GM21825 (cell line): ENCODE data around the gene PAMR1.

Experiments
- ATAC-seq: cut with Tn5 transposase; IDR thresholded peaks from one replicate; pipeline ENCODE4 v1.9.1; 2021; ENCODE audit warnings: mild to moderate bottlenecking, moderate library complexity; ENCODE audit not compliant: unreplicated experiment

PAMR1 gene

DNA sequence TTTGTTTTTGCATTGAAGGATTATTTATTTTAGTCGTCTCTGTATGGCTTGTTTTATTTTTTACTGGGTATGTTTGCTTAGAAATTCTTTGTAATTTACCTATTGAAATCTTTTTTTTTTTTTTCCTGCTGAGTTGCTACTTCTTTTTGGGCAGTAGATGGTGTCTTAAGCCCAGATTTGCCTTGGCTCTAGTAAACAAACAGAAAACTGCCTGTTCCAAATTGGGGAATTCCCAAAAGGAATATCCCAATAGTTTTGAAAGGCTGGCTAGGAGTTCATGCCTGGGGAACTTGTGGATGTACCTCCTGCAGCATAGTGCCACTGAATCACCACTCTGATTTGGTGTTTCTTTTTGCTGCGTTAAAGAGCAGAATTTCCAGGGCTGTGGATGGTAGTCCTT lies 17.7 kb downstream of the PAMR1 start:
- no peak for ATAC-seq

DNA sequence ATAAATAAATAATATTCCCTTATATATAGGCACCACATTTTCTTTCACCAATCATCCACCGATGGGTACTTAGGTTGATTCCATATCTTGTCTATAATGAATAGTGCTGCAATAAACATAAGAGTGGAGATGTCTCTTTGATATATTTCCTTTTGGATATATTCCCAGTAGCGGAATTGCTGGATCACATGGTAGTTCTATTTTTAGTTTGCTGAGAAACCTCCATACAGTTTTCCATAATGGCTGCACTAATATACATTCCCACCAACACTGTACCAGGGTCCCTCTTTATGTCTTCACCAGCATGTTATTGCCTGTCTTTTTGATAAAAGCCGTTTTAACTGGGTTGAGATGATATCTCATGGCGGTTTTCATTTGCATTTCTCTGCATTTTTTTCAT lies 23.6 kb downstream of the PAMR1 start:
- ATAC-seq = no peak

DNA sequence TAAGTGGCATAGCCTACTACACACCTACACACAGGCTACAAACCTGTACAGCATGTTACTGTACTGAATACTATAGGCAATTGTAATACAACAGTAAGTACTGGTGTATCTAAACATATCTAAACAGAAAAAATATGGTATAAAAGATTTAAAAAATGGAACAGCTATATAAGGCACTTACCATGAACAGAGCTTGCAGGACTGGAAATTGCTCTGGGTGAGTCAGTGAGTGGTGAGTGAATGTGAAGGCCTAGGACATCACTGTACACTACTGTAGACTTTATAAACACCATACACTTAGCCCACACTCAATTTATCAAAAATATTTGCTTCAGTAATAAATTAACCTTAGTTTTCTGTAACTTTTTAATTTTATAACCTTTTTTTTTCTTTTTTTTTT lies 24.7 kb downstream of the PAMR1 start:
- ATAC-seq = no peak

DNA sequence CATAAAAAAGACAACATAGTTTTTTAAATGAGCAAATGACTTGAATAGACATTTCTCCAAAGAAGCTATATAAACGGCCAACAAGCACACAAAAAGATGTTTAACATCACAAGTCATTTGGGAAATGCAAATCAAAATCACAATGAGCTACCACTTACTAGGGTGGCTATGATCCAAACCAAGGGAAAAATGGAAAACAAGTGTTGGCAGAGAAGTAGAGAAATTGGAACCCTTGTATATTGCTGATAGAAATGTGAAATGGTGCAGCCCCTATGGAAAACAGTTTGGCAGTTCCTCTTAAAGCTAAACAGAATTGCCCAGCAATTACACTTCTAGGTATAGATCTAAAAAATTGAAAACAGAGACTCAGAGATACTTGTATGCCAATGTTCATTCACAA lies 29.0 kb downstream of the PAMR1 start:
- ATAC-seq = no peak

DNA sequence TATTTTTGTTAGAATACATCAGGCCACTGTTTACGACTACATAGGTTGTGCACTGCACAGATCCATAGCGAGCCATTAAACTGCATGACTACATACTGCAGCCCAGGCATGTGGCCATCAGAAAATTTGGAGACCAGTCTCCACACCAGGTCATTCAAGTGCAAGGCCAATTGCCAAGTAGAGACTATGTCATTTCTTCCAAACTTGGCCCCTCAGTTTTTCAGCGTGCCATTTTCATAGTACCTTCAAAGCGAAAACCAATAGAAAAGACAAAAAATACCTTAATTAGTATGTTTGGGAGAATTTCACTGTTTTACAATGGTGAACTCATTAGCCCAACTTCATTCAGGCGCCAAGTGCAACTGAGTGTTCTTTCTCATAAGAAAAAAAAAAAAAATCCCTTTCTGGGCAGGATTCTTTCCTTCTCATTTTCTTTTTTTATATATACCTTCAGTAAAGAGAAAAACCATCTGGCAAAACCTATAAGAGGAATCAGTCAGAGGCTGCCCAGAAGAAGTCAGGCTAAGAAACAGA lies 30.4 kb downstream of the PAMR1 start:
- ATAC-seq = no peak

- ATAC-seq = no peak
These were observed 34.1 kb downstream of the PAMR1 start for GRCh38 chr11:35491231-35491871.

GRCh38 chr11:35488117-35488516 lies 37.3 kb downstream of the PAMR1 start:
- ATAC-seq = no peak

DNA sequence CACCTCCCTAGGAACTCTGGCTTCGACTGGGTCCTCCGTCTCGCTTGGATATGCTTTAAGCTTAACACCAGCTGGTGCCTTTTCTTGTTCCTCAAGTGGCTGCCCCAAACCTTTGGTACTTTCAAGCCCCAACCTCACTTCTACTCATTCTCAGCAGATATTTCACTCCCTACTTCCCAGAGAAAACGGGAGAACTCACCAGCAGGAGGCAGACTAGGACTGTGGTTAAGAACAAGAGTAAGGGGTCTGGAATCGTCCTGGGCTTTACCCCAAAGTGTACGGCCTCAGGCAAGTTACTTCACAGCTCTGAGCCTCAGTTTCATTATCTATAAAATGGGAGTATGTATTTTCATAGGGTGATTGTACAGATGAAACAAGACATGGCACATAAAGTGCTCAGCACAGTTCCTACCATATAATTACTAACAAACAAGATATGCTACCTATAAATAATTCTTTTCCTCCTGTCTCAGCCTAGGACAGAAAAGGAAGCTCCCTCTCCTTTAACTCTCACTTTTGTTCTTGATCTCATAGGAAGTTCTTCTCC lies 37.8 kb downstream of the PAMR1 start:
- no peak for ATAC-seq

DNA sequence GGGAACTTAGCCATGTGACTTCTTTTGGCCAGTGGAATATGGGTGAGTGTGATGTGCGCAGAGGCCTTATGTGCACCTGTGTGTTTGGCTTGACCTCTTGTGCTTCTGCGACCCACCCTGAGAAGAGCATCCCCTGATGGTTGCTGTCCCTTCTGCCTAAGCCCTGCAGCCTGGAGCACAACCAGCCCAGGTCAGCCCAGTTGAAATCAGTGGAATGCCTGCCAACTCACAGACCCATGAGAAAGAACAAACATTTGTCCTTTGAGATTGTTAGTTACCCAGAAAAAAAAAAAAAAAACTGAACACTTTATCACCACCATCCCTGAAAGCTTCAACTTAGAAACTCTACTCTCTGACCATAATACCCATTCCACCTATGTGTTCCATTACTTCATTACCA lies 38.5 kb downstream of the PAMR1 start:
- no peak for ATAC-seq

DNA sequence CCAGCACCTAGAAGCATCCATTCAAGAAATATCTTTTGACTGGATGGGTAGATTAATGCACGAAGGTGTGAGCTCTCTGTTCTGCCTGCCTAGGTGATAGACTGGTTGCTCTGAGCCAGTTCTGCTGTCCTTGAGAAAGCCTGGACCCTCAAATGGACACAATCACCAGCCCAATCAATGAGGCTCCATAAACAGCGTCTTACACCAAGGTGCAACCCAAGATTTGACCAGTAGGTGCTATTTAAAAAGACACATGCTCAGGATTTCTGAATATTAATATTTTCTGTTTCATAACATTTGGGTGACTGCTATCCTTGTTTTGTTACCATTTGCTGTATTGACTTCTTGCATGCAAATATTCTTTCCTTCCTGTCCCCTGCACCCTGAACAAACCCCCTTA lies 39.0 kb downstream of the PAMR1 start:
- no peak for ATAC-seq

- peak; percentile 92 for ATAC-seq
These were observed 39.6 kb downstream of the PAMR1 start for GRCh38 chr11:35485656-35486322.

DNA sequence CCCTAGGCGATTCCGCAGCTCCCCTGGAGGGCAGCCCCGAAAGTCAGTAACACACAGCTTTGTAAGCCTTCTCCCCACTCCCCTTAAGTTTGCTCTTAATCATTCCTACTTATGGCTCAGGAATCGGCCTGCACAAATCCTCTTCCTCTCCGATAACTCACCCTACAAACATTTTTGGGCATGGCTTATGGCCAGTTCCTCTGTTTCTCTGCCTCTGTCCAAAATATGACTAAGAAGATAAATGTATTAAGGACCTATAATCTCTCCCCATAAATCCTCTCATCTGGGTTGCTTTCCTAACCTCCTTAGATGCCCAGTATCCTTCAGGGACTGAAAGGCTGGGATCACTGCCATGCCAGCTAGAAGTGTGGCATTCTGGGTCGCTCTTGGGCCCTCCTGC lies 41.0 kb downstream of the PAMR1 start:
- ATAC-seq = no peak

- no peak for ATAC-seq
These were observed 42.1 kb downstream of the PAMR1 start for GRCh38 chr11:35483131-35483820.

DNA sequence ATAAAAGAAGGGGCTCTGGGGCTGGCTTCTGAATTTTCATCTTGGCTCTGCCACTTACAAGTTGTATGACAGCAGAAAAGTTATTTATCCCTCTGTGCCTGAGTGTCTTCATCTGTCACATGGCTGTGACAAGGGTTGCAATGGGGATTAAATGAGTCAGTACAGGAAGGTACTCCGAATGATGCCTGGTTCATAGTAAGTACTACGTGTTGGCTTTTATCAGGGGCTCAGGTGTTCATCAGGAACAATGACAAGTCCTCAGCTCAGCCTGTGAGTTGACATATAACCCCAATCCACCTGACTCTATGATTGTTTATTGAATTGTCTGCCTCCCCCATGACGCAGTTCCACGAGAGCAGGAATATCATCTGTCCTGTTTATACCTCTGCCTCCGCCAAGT lies 45.7 kb downstream of the PAMR1 start:
- no peak for ATAC-seq

DNA sequence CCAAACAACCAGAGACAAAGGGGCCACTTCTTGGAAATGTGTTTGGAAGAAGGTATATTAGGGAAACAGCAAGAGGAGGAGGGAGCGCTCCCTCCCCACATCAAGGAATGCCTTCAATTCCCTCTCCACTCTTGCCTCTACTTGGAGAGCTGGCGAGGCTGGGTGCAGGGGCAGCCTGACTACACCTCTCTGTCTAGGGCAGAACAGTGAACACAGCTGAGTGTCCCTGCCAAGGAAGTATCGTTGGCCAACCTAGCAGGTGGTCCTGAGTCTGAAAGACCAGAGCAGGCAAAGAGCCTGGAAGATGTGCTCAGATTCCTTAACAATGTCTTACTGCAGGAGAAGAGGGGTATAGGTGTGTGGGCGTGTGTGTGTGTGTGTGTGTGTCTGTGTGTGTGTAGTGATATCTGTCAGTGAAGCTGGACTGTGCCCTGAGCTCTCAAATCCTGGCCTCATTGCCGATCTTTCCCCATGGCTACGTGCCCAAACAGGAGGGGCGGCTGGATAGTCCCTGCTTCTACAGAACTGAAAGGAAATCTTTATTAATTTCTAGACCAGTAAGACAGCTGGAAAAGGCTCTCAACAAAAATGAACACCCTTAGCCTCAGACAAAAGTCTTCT lies 46.8 kb downstream of the PAMR1 start:
- ATAC-seq = no peak

DNA sequence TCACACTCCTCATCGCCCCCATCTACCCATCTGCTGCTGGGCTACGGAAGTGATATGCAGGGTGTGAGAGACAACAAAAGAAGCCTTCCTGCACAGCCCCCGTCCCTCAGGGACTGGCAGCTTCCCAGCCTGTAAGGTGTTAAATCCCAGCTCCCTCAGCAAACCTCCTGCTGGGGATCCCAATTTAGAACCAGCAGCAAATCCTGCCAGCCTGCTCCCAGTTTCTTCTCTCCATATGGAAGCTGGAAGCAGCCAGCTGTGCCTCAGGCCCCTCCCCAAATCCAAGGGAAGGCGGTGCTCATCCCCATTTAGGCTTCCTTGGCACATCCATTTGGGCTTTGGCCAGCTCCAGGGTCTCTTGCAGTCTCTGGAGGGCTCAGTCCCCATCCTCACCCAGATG lies 47.5 kb downstream of the PAMR1 start:
- ATAC-seq = no peak

DNA sequence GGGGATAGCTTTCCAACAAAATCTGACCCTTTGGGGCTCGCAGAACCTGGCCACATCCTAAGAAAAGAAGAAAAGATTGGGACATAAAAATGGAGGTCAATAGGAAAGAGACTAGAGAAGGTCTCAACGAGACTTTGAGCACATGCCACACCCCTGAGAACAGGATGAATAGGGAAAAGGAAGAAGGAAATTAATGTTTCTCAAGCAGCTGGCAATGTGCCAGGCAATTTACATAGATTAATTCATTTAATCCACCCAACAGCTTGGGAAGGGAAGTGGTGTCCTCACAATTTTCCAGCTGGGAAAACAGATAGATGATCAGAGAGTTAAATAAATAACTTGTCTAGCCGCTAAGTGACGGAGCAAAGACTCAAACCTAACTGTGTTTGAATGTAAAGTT lies 50.7 kb downstream of the PAMR1 start:
- ATAC-seq = no peak

- ATAC-seq = no peak
These were observed 51.5 kb downstream of the PAMR1 start for GRCh38 chr11:35473795-35474374.

DNA sequence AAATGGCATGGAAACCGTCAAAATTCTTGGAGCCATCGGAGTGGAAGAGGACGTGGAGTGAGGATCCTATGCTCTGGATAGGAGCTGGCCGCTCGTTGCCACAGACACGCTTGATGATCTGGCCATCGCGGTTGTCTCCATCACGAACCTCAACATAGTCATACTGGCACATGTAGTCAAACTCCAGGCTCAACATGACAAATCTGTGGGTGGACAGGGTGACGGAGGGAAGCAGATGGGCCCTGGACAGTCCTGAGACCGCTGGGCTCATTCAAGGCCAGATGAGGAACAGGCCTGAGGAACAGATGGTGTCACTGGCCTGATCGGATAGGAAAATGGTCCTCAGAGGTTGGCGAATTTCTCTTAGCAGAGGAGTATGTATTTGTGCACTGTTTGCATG lies 54.8 kb downstream of the PAMR1 start:
- no peak for ATAC-seq

DNA sequence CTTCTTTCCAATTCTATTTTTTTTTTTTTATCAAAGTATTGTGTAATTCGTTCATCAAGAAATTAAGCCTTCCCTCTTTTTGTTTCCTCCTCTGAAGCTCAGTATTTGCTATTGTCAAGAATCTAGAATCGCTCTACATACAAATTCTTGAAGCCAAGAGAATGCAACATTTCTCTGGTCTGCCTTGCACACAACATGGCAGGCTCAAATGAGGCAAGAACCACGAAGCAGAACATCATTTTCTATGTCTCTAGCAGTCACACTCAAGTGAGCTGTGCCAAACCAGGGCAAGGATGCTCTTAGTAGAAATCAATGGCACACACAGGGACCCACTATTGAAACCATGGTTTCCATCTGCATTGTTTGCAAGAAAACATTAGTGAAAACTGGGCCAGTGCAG lies 59.4 kb downstream of the PAMR1 start:
- no peak for ATAC-seq

GRCh38 chr11:35464308-35464707 lies 61.1 kb downstream of the PAMR1 start:
- no peak for ATAC-seq
